GM23248 (cell line): ENCODE data around the gene FOXL3.

ENCODE experiments used
- EZH2 ChIP-seq: fragments of 200-600 bp; sonication (generic); IDR thresholded peaks from 2 replicates; pipeline ENCODE4 v1.6.1; 2018; ENCODE audit warnings: antibody characterized with exemption, mild to moderate bottlenecking; ENCODE audit not compliant: insufficient read depth, poor library complexity, severe bottlenecking
- EZH2phosphoT487 ChIP-seq: fragments of 200-600 bp; sonication (generic); IDR thresholded peaks from 2 replicates; pipeline ENCODE4 v1.6.1; 2018; ENCODE audit warnings: antibody characterized with exemption, moderate library complexity, mild to moderate bottlenecking, low read depth; ENCODE audit not compliant: insufficient read depth

- TF ChIP-seq EZH2 (no peak), EZH2phosphoT487 (no peak)
These were observed 43.5 kb upstream of the FOXL3 start for GRCh38 chr7:246451-246850.
